Dermis microvascular lymphatic vessel endothelial cell (primary cell): Measurements from ENCODE around the gene CYBRD1. TPM values are rescaled to one million over a fixed set of nuclear protein-coding genes. Genes with fewer than 3 reads are reported as not detected.
A peak's percentile ranks its signal among the peaks of the same experiment; 100 is the strongest.

Experiments used
- DNase-seq, 2 donors: peaks; one replicate each; pipeline versions ENCODE4 v3.0.0 to v3.0.0-alpha.2; 2010; ENCODE audit warnings: low read depth in 2 of 2
- total RNA-seq: library from RNA; depleted of rRNA; stranded (reverse); fragments of >200 nt; gene quantifications from 2 replicates; pipeline ENCODE4 v1.2.1, GENCODE V29; 2014

CYBRD1 gene
- total RNA-seq, 1 donor from 2014 or later, result 9.6 TPM

DNA sequence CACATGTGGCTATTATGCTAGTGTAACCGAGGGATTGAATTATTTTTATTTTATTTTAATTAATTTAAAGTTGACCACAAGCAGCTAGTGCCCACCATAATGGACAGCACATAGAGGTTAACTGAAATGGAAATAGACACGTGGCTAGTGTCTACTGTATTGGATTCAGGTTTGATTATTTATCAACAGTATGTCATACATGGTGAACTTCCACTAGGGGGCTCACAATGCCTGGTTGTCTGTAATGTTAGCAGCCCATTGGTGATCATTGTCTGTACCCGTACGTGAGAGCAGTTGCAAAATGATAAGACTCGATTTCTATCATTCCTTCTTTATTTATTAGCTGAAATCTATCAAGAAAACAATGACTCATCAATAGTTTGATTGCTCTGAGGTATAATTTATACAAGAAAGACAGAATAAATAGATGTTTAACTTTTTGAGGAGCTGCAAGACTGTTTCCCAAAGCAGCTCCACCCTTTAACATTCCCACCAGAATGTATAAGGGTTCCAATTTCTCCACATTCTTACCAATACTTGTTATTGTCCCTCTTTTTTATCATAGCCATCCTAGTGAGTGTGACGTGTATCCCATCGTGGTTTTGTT lies 76.5 kb downstream of the CYBRD1 start:
- DNase-seq, result peak; percentile 50 to 73

- no peak for DNase-seq
These were observed 77.9 kb downstream of the CYBRD1 start for GRCh38 chr2:171600126-171600525.

DNA sequence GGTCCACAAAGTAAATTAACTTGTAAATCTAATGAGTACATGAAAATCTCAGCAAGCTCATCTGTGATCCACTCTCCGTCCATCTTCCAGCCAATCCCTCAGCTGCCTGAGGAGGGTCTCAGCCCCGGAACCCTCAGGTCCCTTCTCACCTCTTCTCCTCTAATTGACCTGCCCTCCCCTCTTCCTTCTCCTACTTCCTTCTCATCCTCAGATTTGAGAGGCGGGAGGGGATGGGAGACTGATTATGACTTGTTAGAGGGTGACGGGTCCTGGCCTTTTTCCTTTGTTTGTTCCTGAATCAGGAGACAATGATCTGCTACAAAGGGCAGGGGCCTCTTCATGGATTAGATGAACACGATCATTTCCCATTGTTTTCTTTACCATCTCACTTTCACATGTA lies 80.1 kb downstream of the CYBRD1 start:
- DNase-seq, result no peak

Other genes with a start within 250 kb of the CYBRD1 start
- 9.9 and 10.5 TPM in 2 replicates for gene METTL8, start 88.5 kb upstream of the CYBRD1 start, total RNA-seq
- 12.1 and 12.5 TPM in 2 replicates for gene DCAF17, start 88.2 kb upstream of the CYBRD1 start, total RNA-seq
- gene DYNC1I2, start 165.0 kb downstream of the CYBRD1 start, total RNA-seq, result 122 and 135 TPM in 2 replicates